ENCODE results near the gene SNAPC4. TPM values are rescaled to one million over a fixed set of nuclear protein-coding genes. Genes with fewer than 3 reads are reported as not detected.

Gene SNAPC4
- 6.8 TPM for polyA plus RNA-seq (2013, experiment 1 of 2; ENCODE audit: insufficient read length)
- polyA plus RNA-seq (2013, experiment 2 of 2; ENCODE audit: insufficient read length), result 7.4 TPM

GRCh38 chr9:136400038-136400834 lies at the start of gene SNAPC4:
Gene SNAPC4 (minus strand): TSS chr9:136400170. CDS start chr9:136398428, 1,742 bp downstream.
- DNase-seq, result peak; percentile 83

- no peak for DNase-seq
These were observed 48.7 kb upstream of the SNAPC4 start for GRCh38 chr9:136448655-136449054.

- DNase-seq, result no peak
These were observed 47.3 kb upstream of the SNAPC4 start for GRCh38 chr9:136447173-136447778.

GRCh38 chr9:136445799-136446198 lies 45.8 kb upstream of the SNAPC4 start:
- no peak for DNase-seq

GRCh38 chr9:136444102-136444501 lies 44.1 kb upstream of the SNAPC4 start:
- no peak for DNase-seq

GRCh38 chr9:136443687-136444086 lies 43.7 kb upstream of the SNAPC4 start:
- DNase-seq, result no peak

GRCh38 chr9:136443087-136443486 lies 43.1 kb upstream of the SNAPC4 start:
- DNase-seq, result no peak

GRCh38 chr9:136442265-136442664 lies 42.3 kb upstream of the SNAPC4 start:
- no peak for DNase-seq

- DNase-seq, result no peak
These were observed 41.8 kb upstream of the SNAPC4 start for GRCh38 chr9:136441681-136442245.

- DNase-seq, result no peak
These were observed 41.3 kb upstream of the SNAPC4 start for GRCh38 chr9:136441191-136441680.

- peak; percentile 71 for DNase-seq
These were observed 39.8 kb upstream of the SNAPC4 start, which contains the start of gene INPP5E for GRCh38 chr9:136439481-136440408. Gene INPP5E (minus strand): TSS chr9:136439845. CDS start chr9:136439419, 426 bp downstream.

- DNase-seq, result peak; percentile 13
These were observed 38.8 kb upstream of the SNAPC4 start for GRCh38 chr9:136438548-136439480.

- DNase-seq, result no peak
These were observed 38.0 kb upstream of the SNAPC4 start for GRCh38 chr9:136437839-136438547.

- no peak for DNase-seq
These were observed 37.5 kb upstream of the SNAPC4 start for GRCh38 chr9:136437430-136437829.

GRCh38 chr9:136436055-136436634 lies 36.2 kb upstream of the SNAPC4 start:
- DNase-seq, result no peak

- no peak for DNase-seq
These were observed 34.7 kb upstream of the SNAPC4 start for GRCh38 chr9:136434580-136435169.

- no peak for DNase-seq
These were observed 34.0 kb upstream of the SNAPC4 start for GRCh38 chr9:136433849-136434579.

- DNase-seq, result no peak
These were observed 33.2 kb upstream of the SNAPC4 start for GRCh38 chr9:136433043-136433715.
